Measurements from ENCODE around the gene FZD4. TPM values are rescaled to one million over a fixed set of nuclear protein-coding genes. Genes with fewer than 3 reads are reported as not detected.
"Not testable (repeated sequence)": the region's sequence is repeated elsewhere in the genome, so short reads cannot be mapped to it uniquely, and the experiment has no call there.

Gene FZD4
- total and polyA plus RNA-seq, 12 donors: 13.5 to 34.6 (median 22.4) TPM

- intact Hi-C loops (cut with DNase I): loop anchor here in 1 of 10 donors (5.0 kb wide), 1 partner anchor 38 kb away; the partner anchor contains the start of gene TMEM135
- DNase-seq: no peak
- no peaks in the 10 kb centered on the region for H3K9me3 ChIP-seq
- ATAC-seq: no peak
- 98 to 100% methylated on average over 1 of the region's 1 CpG for WGBS, 2 donors
- H3K36me3 ChIP-seq: no peaks in the 10 kb centered on the region
- H3K27me3 ChIP-seq: no peaks in the 10 kb centered on the region
- peaks cover 0 to 19% (median 11%) of the 10 kb centered on the region in 9 donors for H3K4me1 ChIP-seq
- TF ChIP-seq CTCF (IDR thresholded peaks at IDR 0.05): no peak
- H3K4me3 ChIP-seq: no peak overlapping the region
- peak overlapping the region in 1 of 10 donors; percentile 56 for H3K27ac ChIP-seq
Measured at GRCh38 chr11:86999388-86999787, 44.2 kb upstream of the FZD4 start.

- Histone ChIP-seq H3K4me3 (no peak overlapping the region), H3K9me3 (no peaks in the 10 kb centered on the region), H3K4me1 (peaks cover 0 to 29% (median 15%) of the 10 kb centered on the region in 9 donors), H3K27ac (no peak overlapping the region), H3K36me3 (no peaks in the 10 kb centered on the region), H3K27me3 (no peaks in the 10 kb centered on the region)
- TF ChIP-seq CTCF (IDR thresholded peaks at IDR 0.05): no peak
- ATAC-seq: no peak
- no peak for DNase-seq
- WGBS, 2 donors: 97 to 100% methylated on average over 1 of the region's 1 CpG
- intact Hi-C loops (cut with DNase I): loop anchor here in 1 of 10 donors (5.0 kb wide), 1 partner anchor 40 kb away; the partner anchor contains the start of gene TMEM135
Measured at GRCh38 chr11:86996953-86997570, 41.9 kb upstream of the FZD4 start.

- intact Hi-C loops (cut with DNase I): loop anchor here in 3 of 10 donors (5.0 kb wide), 2 partner anchors 36 to 289 kb away; partner anchors contain the start of gene FZD4 (in 3 of the 3)
- 63 to 69% methylated on average over 3 of the region's 3 CpGs for WGBS, 2 donors
Measured at GRCh38 chr11:86993031-86993430, 37.8 kb upstream of the FZD4 start.

GRCh38 chr11:86992340-86992739, 37.1 kb upstream of the FZD4 start:
- H3K4me3 ChIP-seq, ATAC-seq, H3K27ac ChIP-seq, H3K9me3 ChIP-seq, H3K27me3 ChIP-seq, H3K36me3 ChIP-seq, DNase-seq: not testable (repeated sequence)
- WGBS, 2 donors: 95 to 97% methylated on average over 4 of the region's 4 CpGs
- intact Hi-C loops (cut with DNase I): loop anchor here in 3 of 10 donors (5.0 kb wide), 2 partner anchors 35 to 290 kb away; partner anchors contain the start of gene FZD4 (in 3 of the 3)
- peaks cover 2 to 29% (median 14%) of the 10 kb centered on the region in 9 donors for H3K4me1 ChIP-seq

More at GRCh38 chr11:86993031-86993430, 37.8 kb upstream of the FZD4 start:
- Histone ChIP-seq H3K27ac (peak overlapping the region in 1 of 10 donors; percentile 38), H3K4me1 (peaks cover 2 to 32% (median 14%) of the 10 kb centered on the region in 9 donors), H3K36me3 (no peaks in the 10 kb centered on the region), H3K4me3 (no peak overlapping the region), H3K9me3 (no peaks in the 10 kb centered on the region), H3K27me3 (no peaks in the 10 kb centered on the region)
- DNase-seq (no peak), ATAC-seq (no peak)
- TF ChIP-seq CTCF (IDR thresholded peaks at IDR 0.05): no peak

GRCh38 chr11:86991341-86991740, 36.1 kb upstream of the FZD4 start:
- H3K4me1 ChIP-seq: peaks cover 2 to 28% (median 14%) of the 10 kb centered on the region in 9 donors
- H3K36me3 ChIP-seq: no peaks in the 10 kb centered on the region
- no peak for TF ChIP-seq CTCF (IDR thresholded peaks at IDR 0.05)
- no peak overlapping the region for H3K27ac ChIP-seq
- no peaks in the 10 kb centered on the region for H3K9me3 ChIP-seq
- ATAC-seq (no peak), DNase-seq (no peak)
- no peaks in the 10 kb centered on the region for H3K27me3 ChIP-seq
- H3K4me3 ChIP-seq: no peak overlapping the region
- 96 to 97% methylated on average over 5 of the region's 5 CpGs for WGBS, 2 donors
- intact Hi-C loops (cut with DNase I): loop anchor here in 3 of 10 donors (5.0 kb wide), 2 partner anchors 34 to 291 kb away; partner anchors contain the start of gene FZD4 (in 3 of the 3)

Measured in heart right ventricle (tissue), 16 donors.